Activated CD4-positive, alpha-beta T cell treated with anti-CD3 and anti-CD28 coated beads, Interleukin-10, Interleukin-2, amounts not matched to agents 100 ng/mL and 50 ng/mL, durations not matched to agents 16 hours and 8 hours (primary cell): ENCODE results near the gene TMEM242.
"Not testable (repeated sequence)": the region's sequence is repeated elsewhere in the genome, so short reads cannot be mapped to it uniquely, and the experiment has no call there.

Source experiments
- DNase-seq: peaks from one replicate; pipeline ENCODE4 v3.0.0-alpha.2; 2020

Gene TMEM242

GRCh38 chr6:157322792-157323254 lies 496 bp downstream of the TMEM242 start:
- peak; percentile 88 for DNase-seq

- peak; percentile 44 for DNase-seq
Observed at GRCh38 chr6:157316871-157317814, 6.2 kb downstream of the TMEM242 start.

- DNase-seq: peak; percentile 72
Observed at GRCh38 chr6:157314705-157315321, 8.5 kb downstream of the TMEM242 start.

GRCh38 chr6:157313531-157314467 lies 9.5 kb downstream of the TMEM242 start:
- DNase-seq: no peak

GRCh38 chr6:157312757-157313156 lies 10.6 kb downstream of the TMEM242 start:
- DNase-seq: no peak

GRCh38 chr6:157310693-157311092 lies 12.6 kb downstream of the TMEM242 start:
- not testable (repeated sequence) for DNase-seq

GRCh38 chr6:157307661-157308060 lies 15.7 kb downstream of the TMEM242 start:
- no peak for DNase-seq

- DNase-seq: no peak
Observed at GRCh38 chr6:157305670-157306653, 17.4 kb downstream of the TMEM242 start.

GRCh38 chr6:157304899-157305663 lies 18.2 kb downstream of the TMEM242 start:
- no peak for DNase-seq

GRCh38 chr6:157302736-157303135 lies 20.6 kb downstream of the TMEM242 start:
- no peak for DNase-seq

- no peak for DNase-seq
Observed at GRCh38 chr6:157300436-157300835, 22.9 kb downstream of the TMEM242 start.

GRCh38 chr6:157300006-157300405 lies 23.3 kb downstream of the TMEM242 start:
- no peak for DNase-seq

- DNase-seq: no peak
Observed at GRCh38 chr6:157298216-157298724, 25.0 kb downstream of the TMEM242 start.

- no peak for DNase-seq
Observed at GRCh38 chr6:157294654-157295053, 28.7 kb downstream of the TMEM242 start.

- no peak for DNase-seq
Observed at GRCh38 chr6:157293780-157294179, 29.5 kb downstream of the TMEM242 start.

- DNase-seq: no peak
Observed at GRCh38 chr6:157292202-157292601, 31.1 kb downstream of the TMEM242 start.

- no peak for DNase-seq
Observed at GRCh38 chr6:157291356-157291755, 32.0 kb downstream of the TMEM242 start.

- DNase-seq: no peak
Observed at GRCh38 chr6:157290797-157291196, 32.5 kb downstream of the TMEM242 start.

- no peak for DNase-seq
Observed at GRCh38 chr6:157289764-157290163, 33.6 kb downstream of the TMEM242 start.

- no peak for DNase-seq
Observed at GRCh38 chr6:157288575-157288974, 34.7 kb downstream of the TMEM242 start.

- DNase-seq: no peak
Observed at GRCh38 chr6:157287923-157288322, 35.4 kb downstream of the TMEM242 start.
